ENCODE data around the gene COL16A1. TPM values are rescaled to one million over a fixed set of nuclear protein-coding genes. Genes with fewer than 3 reads are reported as not detected.

The COL16A1 gene
- polyA plus RNA-seq, 3 donors = 0.13 TPM; not detected in 2

GRCh38 chr1:31624309-31624708 lies 79.5 kb downstream of the COL16A1 start:
- H3K4me1 ChIP-seq (ENCODE audit: control insufficient read depth in 1 of 2, insufficient read depth in 2 of 2, low read length in 2 of 2) = peaks cover 9 to 14% of the 10 kb centered on the region in 2 donors
- H3K36me3 ChIP-seq (replicated peaks in 1 of 2; ENCODE audit: control insufficient read depth in 1 of 2, insufficient read depth in 2 of 2, low read length in 2 of 2) = peaks cover 19 to 31% of the 10 kb centered on the region in 2 donors
- peak overlapping the region in 1 of 3 experiments; percentile 14 for H3K4me3 ChIP-seq (replicated peaks in 1 of 3; ENCODE audit: low read depth in 2 of 3, low read length in 3 of 3)
- Mint-ChIP-seq H3K4me1 (peaks cover 16% of the 10 kb centered on the region), H3K36me3 (peaks cover 36 to 37% of the 10 kb centered on the region in 2 donors), H3K27me3 (ENCODE audit: low read depth in 3 of 3) (peaks cover 0 to 3% (median 3%) of the 10 kb centered on the region in 3 donors), H3K9me3 (peaks cover 0 to 2% (median 0%) of the 10 kb centered on the region in 7 donors), H3K4me3 (peak overlapping the region in 1 of 2 donors; percentile 52), H3K27ac (peak overlapping the region in 4 of 7 donors; percentile 23 to 65 (median 31))
- no peak overlapping the region for H2AFZ ChIP-seq (ENCODE audit: insufficient read depth, low read depth, low read length, poor library complexity, severe bottlenecking)
- intact Hi-C loops (cut with micrococcal nuclease) = no loop called here
- H4K20me1 ChIP-seq (ENCODE audit: insufficient read depth, low read length) = no peaks in the 10 kb centered on the region
- WGBS (ENCODE audit: insufficient coverage) = 15% methylated on average over 5 of the region's 5 CpGs
- no peaks in the 10 kb centered on the region for H3K27me3 ChIP-seq (ENCODE audit: control insufficient read depth in 2 of 2, insufficient read depth in 2 of 2, low read length in 2 of 2)
- H3K4me2 ChIP-seq (replicated peaks; ENCODE audit: extremely low read depth, low read length, poor library complexity, severe bottlenecking) = no peak overlapping the region
- H3K9ac ChIP-seq (ENCODE audit: insufficient read depth, low read length, poor library complexity, severe bottlenecking) = no peak overlapping the region
- TF ChIP-seq CTCF (IDR thresholded peaks at IDR 0.05) = no peak
- H3K27ac ChIP-seq (ENCODE audit: low read depth in 1 of 2, low read length in 2 of 2) = peak overlapping the region in 1 of 2 donors; percentile 48
- peak in 2 of 3 donors; percentile 32 to 53 for DNase-seq
- H3K79me2 ChIP-seq (ENCODE audit: insufficient read depth, low read length) = no peaks in the 10 kb centered on the region
- H3K9me3 ChIP-seq (replicated peaks in 1 of 2; ENCODE audit: control insufficient read depth in 1 of 2, insufficient read depth in 1 of 2, low read length in 2 of 2) = no peaks in the 10 kb centered on the region

- Histone ChIP-seq H3K27me3 (ENCODE audit: control insufficient read depth in 2 of 2, insufficient read depth in 2 of 2, low read length in 2 of 2) (peaks cover 0 to 8% of the 10 kb centered on the region in 2 donors), H3K36me3 (replicated peaks in 1 of 2; ENCODE audit: control insufficient read depth in 1 of 2, insufficient read depth in 2 of 2, low read length in 2 of 2) (peaks cover 10 to 21% of the 10 kb centered on the region in 2 donors), H3K27ac (ENCODE audit: low read depth in 1 of 2, low read length in 2 of 2) (no peak overlapping the region), H3K9me3 (replicated peaks in 1 of 2; ENCODE audit: control insufficient read depth in 1 of 2, insufficient read depth in 1 of 2, low read length in 2 of 2) (no peaks in the 10 kb centered on the region), H3K79me2 (ENCODE audit: insufficient read depth, low read length) (no peaks in the 10 kb centered on the region), H4K20me1 (ENCODE audit: insufficient read depth, low read length) (no peaks in the 10 kb centered on the region), H3K4me3 (replicated peaks in 1 of 3; ENCODE audit: low read depth in 2 of 3, low read length in 3 of 3) (no peak overlapping the region), H3K4me2 (replicated peaks; ENCODE audit: extremely low read depth, low read length, poor library complexity, severe bottlenecking) (no peak overlapping the region), H3K9ac (ENCODE audit: insufficient read depth, low read length, poor library complexity, severe bottlenecking) (no peak overlapping the region), H3K4me1 (ENCODE audit: control insufficient read depth in 1 of 2, insufficient read depth in 2 of 2, low read length in 2 of 2) (peaks cover 9 to 14% of the 10 kb centered on the region in 2 donors), H2AFZ (ENCODE audit: insufficient read depth, low read depth, low read length, poor library complexity, severe bottlenecking) (no peak overlapping the region)
- Mint-ChIP-seq H3K4me1 (peaks cover 16% of the 10 kb centered on the region), H3K27me3 (ENCODE audit: low read depth in 3 of 3) (peaks cover 8 to 12% (median 9%) of the 10 kb centered on the region in 3 donors), H3K9me3 (peaks cover 0 to 2% (median 0%) of the 10 kb centered on the region in 7 donors), H3K27ac (peak overlapping the region in 2 of 7 donors; percentile 13 to 54), H3K36me3 (peaks cover 27 to 28% of the 10 kb centered on the region in 2 donors), H3K4me3 (no peak overlapping the region)
- DNase-seq = no peak
- intact Hi-C loops (cut with micrococcal nuclease) = no loop called here
- WGBS (ENCODE audit: insufficient coverage) = 100% methylated on average over 9 of the region's 12 CpGs
- TF ChIP-seq CTCF (IDR thresholded peaks at IDR 0.05) = no peak
Measured at GRCh38 chr1:31623365-31623764, 80.5 kb downstream of the COL16A1 start.

Measured in CD14-positive monocyte (primary cell).